ENCODE data around the gene C3orf52. TPM values are rescaled to one million over a fixed set of nuclear protein-coding genes. Genes with fewer than 3 reads are reported as not detected.
A peak's percentile ranks its signal among the peaks of the same experiment; 100 is the strongest.
"Not testable (repeated sequence)": the region's sequence is repeated elsewhere in the genome, so short reads cannot be mapped to it uniquely, and the experiment has no call there.

Gene C3orf52
- total RNA-seq (2014; rRNA removed; shearing (Covaris generic); ENCODE audit: low replicate concordance): 2.2 and 2.4 TPM in 2 replicates

- DNase-seq: peak; percentile 91
- H3K36me3 ChIP-seq: no peaks in the 10 kb centered on the region
- peak within 1 kb of the TSS; percentile 55 for H3K4me3 ChIP-seq
- H3K27me3 ChIP-seq: no peaks in the 10 kb centered on the region
- no peaks in the 10 kb centered on the region for H3K9me3 ChIP-seq
Observed at GRCh38 chr3:112086076-112086854, at the start of gene C3orf52. C3orf52 (plus strand) TSS chr3:112086389; CDS start chr3:112086408, 19 bp downstream.

GRCh38 chr3:112037194-112037593, 49.0 kb upstream of the C3orf52 start:
- H3K4me3 ChIP-seq, DNase-seq, H3K27me3 ChIP-seq, H3K9me3 ChIP-seq, H3K36me3 ChIP-seq: not testable (repeated sequence)

- no peak for DNase-seq
- H3K27me3 ChIP-seq: no peaks in the 10 kb centered on the region
Observed at GRCh38 chr3:112038863-112039262, 47.3 kb upstream of the C3orf52 start.

GRCh38 chr3:112041321-112041720, 44.9 kb upstream of the C3orf52 start:
- Histone ChIP-seq H3K9me3 (no peaks in the 10 kb centered on the region), H3K27me3 (no peaks in the 10 kb centered on the region), H3K4me3 (no peak overlapping the region), H3K36me3 (no peaks in the 10 kb centered on the region)
- no peak for DNase-seq

More at GRCh38 chr3:112038863-112039262, 47.3 kb upstream of the C3orf52 start:
- Histone ChIP-seq H3K9me3 (no peaks in the 10 kb centered on the region), H3K4me3 (no peak overlapping the region), H3K36me3 (no peaks in the 10 kb centered on the region)

GRCh38 chr3:112042842-112043280, 43.3 kb upstream of the C3orf52 start:
- H3K4me3 ChIP-seq: no peak overlapping the region

GRCh38 chr3:112043621-112044201, 42.5 kb upstream of the C3orf52 start:
- Histone ChIP-seq H3K36me3 (no peaks in the 10 kb centered on the region), H3K9me3 (no peaks in the 10 kb centered on the region), H3K4me3 (peak overlapping the region; percentile 6; the same call in 1 of the 2 replicates), H3K27me3 (no peaks in the 10 kb centered on the region)
- DNase-seq: peak; percentile 54

More at GRCh38 chr3:112042842-112043280, 43.3 kb upstream of the C3orf52 start:
- H3K9me3 ChIP-seq: no peaks in the 10 kb centered on the region
- no peaks in the 10 kb centered on the region for H3K27me3 ChIP-seq
- no peaks in the 10 kb centered on the region for H3K36me3 ChIP-seq
- DNase-seq: no peak

GRCh38 chr3:112046599-112046998, 39.6 kb upstream of the C3orf52 start:
- no peak for DNase-seq
- Histone ChIP-seq H3K9me3 (no peaks in the 10 kb centered on the region), H3K36me3 (no peaks in the 10 kb centered on the region), H3K27me3 (no peaks in the 10 kb centered on the region), H3K4me3 (no peak overlapping the region)

GRCh38 chr3:112047264-112047663, 38.9 kb upstream of the C3orf52 start:
- DNase-seq: no peak
- no peaks in the 10 kb centered on the region for H3K36me3 ChIP-seq
- no peaks in the 10 kb centered on the region for H3K27me3 ChIP-seq
- H3K9me3 ChIP-seq: no peaks in the 10 kb centered on the region
- H3K4me3 ChIP-seq: no peak overlapping the region

GRCh38 chr3:112048911-112049310, 37.3 kb upstream of the C3orf52 start:
- H3K36me3 ChIP-seq: no peaks in the 10 kb centered on the region
- no peaks in the 10 kb centered on the region for H3K27me3 ChIP-seq
- no peak overlapping the region for H3K4me3 ChIP-seq
- H3K9me3 ChIP-seq: no peaks in the 10 kb centered on the region
- DNase-seq: no peak

GRCh38 chr3:112053229-112053628, 33.0 kb upstream of the C3orf52 start:
- no peak for DNase-seq
- Histone ChIP-seq H3K27me3 (no peaks in the 10 kb centered on the region), H3K4me3 (no peak overlapping the region), H3K9me3 (no peaks in the 10 kb centered on the region), H3K36me3 (no peaks in the 10 kb centered on the region)

GRCh38 chr3:112056451-112056929, 29.7 kb upstream of the C3orf52 start:
- no peaks in the 10 kb centered on the region for H3K27me3 ChIP-seq
- no peak overlapping the region for H3K4me3 ChIP-seq
- H3K36me3 ChIP-seq: no peaks in the 10 kb centered on the region
- DNase-seq: peak; percentile 17
- H3K9me3 ChIP-seq: no peaks in the 10 kb centered on the region

- Histone ChIP-seq H3K4me3 (no peak overlapping the region), H3K9me3 (no peaks in the 10 kb centered on the region), H3K36me3 (no peaks in the 10 kb centered on the region), H3K27me3 (no peaks in the 10 kb centered on the region)
- DNase-seq: no peak
Observed at GRCh38 chr3:112059497-112059896, 26.7 kb upstream of the C3orf52 start.

- no peaks in the 10 kb centered on the region for H3K9me3 ChIP-seq
- no peaks in the 10 kb centered on the region for H3K36me3 ChIP-seq
- no peak overlapping the region for H3K4me3 ChIP-seq
- no peak for DNase-seq
- H3K27me3 ChIP-seq: no peaks in the 10 kb centered on the region
Observed at GRCh38 chr3:112061152-112061551, 25.0 kb upstream of the C3orf52 start.

- H3K9me3 ChIP-seq, DNase-seq, H3K4me3 ChIP-seq, H3K27me3 ChIP-seq, H3K36me3 ChIP-seq: not testable (repeated sequence)
Observed at GRCh38 chr3:112072387-112073060, 13.7 kb upstream of the C3orf52 start.

- Histone ChIP-seq H3K9me3 (no peaks in the 10 kb centered on the region), H3K36me3 (no peaks in the 10 kb centered on the region), H3K27me3 (no peaks in the 10 kb centered on the region), H3K4me3 (no peak overlapping the region)
- no peak for DNase-seq
Observed at GRCh38 chr3:112074006-112074405, 12.2 kb upstream of the C3orf52 start.

- Histone ChIP-seq H3K27me3 (no peaks in the 10 kb centered on the region; the same call in 1 of the 2 replicates), H3K4me3 (no peak overlapping the region), H3K36me3 (no peaks in the 10 kb centered on the region), H3K9me3 (no peaks in the 10 kb centered on the region)
- DNase-seq: peak; percentile 69
Observed at GRCh38 chr3:112074616-112075497, 11.3 kb upstream of the C3orf52 start.

All from MG63 (cell line).